ENCODE data around the gene MLST8.

The MLST8 gene

GRCh38 chr16:2251296-2252111 lies 46.2 kb downstream of the MLST8 start, which contains the start of gene ECI1 (continued):
- TF ChIP-seq, protein P1, sequence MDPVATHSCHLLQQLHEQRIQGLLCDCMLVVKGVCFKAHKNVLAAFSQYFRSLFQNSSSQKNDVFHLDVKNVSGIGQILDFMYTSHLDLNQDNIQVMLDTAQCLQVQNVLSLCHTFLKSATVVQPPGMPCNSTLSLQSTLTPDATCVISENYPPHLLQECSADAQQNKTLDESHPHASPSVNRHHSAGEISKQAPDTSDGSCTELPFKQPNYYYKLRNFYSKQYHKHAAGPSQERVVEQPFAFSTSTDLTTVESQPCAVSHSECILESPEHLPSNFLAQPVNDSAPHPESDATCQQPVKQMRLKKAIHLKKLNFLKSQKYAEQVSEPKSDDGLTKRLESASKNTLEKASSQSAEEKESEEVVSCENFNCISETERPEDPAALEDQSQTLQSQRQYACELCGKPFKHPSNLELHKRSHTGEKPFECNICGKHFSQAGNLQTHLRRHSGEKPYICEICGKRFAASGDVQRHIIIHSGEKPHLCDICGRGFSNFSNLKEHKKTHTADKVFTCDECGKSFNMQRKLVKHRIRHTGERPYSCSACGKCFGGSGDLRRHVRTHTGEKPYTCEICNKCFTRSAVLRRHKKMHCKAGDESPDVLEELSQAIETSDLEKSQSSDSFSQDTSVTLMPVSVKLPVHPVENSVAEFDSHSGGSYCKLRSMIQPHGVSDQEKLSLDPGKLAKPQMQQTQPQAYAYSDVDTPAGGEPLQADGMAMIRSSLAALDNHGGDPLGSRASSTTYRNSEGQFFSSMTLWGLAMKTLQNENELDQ (tag by site-specific recombination; IDR thresholded peaks at IDR 0.05; ENCODE audit: low read depth) = no peak
- TF ChIP-seq GLIS2 (tag by site-specific recombination; IDR thresholded peaks at IDR 0.05) (peak; percentile 93; the same call in 1 of the 2 replicates), MYNN (tag by site-specific recombination; IDR thresholded peaks at IDR 0.05; ENCODE audit: borderline replicate concordance) (no peak), OSR2 (tag by site-specific recombination; IDR thresholded peaks at IDR 0.05) (peak; percentile 95), BCL11A (tag by site-specific recombination; IDR thresholded peaks at IDR 0.05; ENCODE audit: low read depth) (peak; percentile 88; the same call in 1 of the 2 replicates), SP3 (tag by site-specific recombination; IDR thresholded peaks at IDR 0.05) (peak; percentile 95), BCL11B (tag by site-specific recombination; IDR thresholded peaks at IDR 0.05; ENCODE audit: low read depth) (peak; percentile 87; the same call in 1 of the 2 replicates), ZNF184 (tag by site-specific recombination; IDR thresholded peaks at IDR 0.05) (0 out of 2 replicates have a peak, but pooled peaks have one; percentile 6), GLIS1 (tag by site-specific recombination; IDR thresholded peaks at IDR 0.05) (peak; percentile 87), KLF1 (tag by site-specific recombination; IDR thresholded peaks at IDR 0.05) (peak; percentile 87), ZNF518A (tag by site-specific recombination; conservative IDR thresholded peaks at IDR 0.05; ENCODE audit: low read depth) (no peak), ZBTB44 (tag by site-specific recombination; IDR thresholded peaks at IDR 0.05) (peak; percentile 62), ZNF416 (tag by site-specific recombination; IDR thresholded peaks at IDR 0.05) (no peak), TRIM28 (IDR thresholded peaks at IDR 0.05; ENCODE audit: borderline replicate concordance, low read length) (peak; percentile 70; the same call in 1 of the 2 replicates), ZNF341 (tag by site-specific recombination; IDR thresholded peaks at IDR 0.05; ENCODE audit: low read depth) (peak; percentile 99), ZNF239 (tag by site-specific recombination; IDR thresholded peaks at IDR 0.05) (no peak), YY2 (tag by site-specific recombination; IDR thresholded peaks at IDR 0.05) (0 out of 2 replicates have a peak, but pooled peaks have one; percentile 36), ZNF133 (tag by site-specific recombination; IDR thresholded peaks at IDR 0.05) (no peak), ZNF2 (tag by site-specific recombination; IDR thresholded peaks at IDR 0.05) (peak; percentile 95), PRDM1 (tag by site-specific recombination; IDR thresholded peaks at IDR 0.05) (no peak), ZNF558 (tag by site-specific recombination; IDR thresholded peaks at IDR 0.05) (no peak), ZNF248 (tag by site-specific recombination; IDR thresholded peaks at IDR 0.05) (no peak), REPIN1 (tag by site-specific recombination; IDR thresholded peaks at IDR 0.05; ENCODE audit: low read depth) (no peak)
- TF ChIP-seq, protein P2, sequence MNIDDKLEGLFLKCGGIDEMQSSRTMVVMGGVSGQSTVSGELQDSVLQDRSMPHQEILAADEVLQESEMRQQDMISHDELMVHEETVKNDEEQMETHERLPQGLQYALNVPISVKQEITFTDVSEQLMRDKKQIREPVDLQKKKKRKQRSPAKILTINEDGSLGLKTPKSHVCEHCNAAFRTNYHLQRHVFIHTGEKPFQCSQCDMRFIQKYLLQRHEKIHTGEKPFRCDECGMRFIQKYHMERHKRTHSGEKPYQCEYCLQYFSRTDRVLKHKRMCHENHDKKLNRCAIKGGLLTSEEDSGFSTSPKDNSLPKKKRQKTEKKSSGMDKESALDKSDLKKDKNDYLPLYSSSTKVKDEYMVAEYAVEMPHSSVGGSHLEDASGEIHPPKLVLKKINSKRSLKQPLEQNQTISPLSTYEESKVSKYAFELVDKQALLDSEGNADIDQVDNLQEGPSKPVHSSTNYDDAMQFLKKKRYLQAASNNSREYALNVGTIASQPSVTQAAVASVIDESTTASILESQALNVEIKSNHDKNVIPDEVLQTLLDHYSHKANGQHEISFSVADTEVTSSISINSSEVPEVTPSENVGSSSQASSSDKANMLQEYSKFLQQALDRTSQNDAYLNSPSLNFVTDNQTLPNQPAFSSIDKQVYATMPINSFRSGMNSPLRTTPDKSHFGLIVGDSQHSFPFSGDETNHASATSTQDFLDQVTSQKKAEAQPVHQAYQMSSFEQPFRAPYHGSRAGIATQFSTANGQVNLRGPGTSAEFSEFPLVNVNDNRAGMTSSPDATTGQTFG (tag by site-specific recombination; IDR thresholded peaks at IDR 0.05; ENCODE audit: borderline replicate concordance) = no peak
- TF ChIP-seq, protein P3, sequence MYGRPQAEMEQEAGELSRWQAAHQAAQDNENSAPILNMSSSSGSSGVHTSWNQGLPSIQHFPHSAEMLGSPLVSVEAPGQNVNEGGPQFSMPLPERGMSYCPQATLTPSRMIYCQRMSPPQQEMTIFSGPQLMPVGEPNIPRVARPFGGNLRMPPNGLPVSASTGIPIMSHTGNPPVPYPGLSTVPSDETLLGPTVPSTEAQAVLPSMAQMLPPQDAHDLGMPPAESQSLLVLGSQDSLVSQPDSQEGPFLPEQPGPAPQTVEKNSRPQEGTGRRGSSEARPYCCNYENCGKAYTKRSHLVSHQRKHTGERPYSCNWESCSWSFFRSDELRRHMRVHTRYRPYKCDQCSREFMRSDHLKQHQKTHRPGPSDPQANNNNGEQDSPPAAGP (tag by site-specific recombination; IDR thresholded peaks at IDR 0.05) = peak; percentile 92
- TF ChIP-seq, protein P4, sequence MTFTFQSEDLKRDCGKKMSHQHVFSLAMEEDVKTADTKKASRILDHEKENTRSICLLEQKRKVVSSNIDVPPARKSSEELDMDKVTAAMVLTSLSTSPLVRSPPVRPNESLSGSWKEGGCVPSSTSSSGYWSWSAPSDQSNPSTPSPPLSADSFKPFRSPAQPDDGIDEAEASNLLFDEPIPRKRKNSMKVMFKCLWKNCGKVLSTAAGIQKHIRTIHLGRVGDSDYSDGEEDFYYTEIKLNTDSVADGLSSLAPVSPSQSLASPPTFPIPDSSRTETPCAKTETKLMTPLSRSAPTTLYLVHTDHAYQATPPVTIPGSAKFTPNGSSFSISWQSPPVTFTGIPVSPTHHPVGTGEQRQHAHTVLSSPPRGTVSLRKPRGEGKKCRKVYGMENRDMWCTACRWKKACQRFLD (tag by site-specific recombination; IDR thresholded peaks at IDR 0.05) = no peak

Data from HEK293 (cell line).